Endothelial cell of coronary artery (primary cell): Measurements from ENCODE around the gene CREB3L1. TPM values are rescaled to one million over a fixed set of nuclear protein-coding genes. Genes with fewer than 3 reads are reported as not detected.

Source experiments
- total RNA-seq: library from RNA; depleted of rRNA; stranded (reverse); fragments of >200 nt; gene quantifications from 2 replicates; pipeline ENCODE4 v1.2.3, GENCODE V29; 2014

Gene CREB3L1, protein sequence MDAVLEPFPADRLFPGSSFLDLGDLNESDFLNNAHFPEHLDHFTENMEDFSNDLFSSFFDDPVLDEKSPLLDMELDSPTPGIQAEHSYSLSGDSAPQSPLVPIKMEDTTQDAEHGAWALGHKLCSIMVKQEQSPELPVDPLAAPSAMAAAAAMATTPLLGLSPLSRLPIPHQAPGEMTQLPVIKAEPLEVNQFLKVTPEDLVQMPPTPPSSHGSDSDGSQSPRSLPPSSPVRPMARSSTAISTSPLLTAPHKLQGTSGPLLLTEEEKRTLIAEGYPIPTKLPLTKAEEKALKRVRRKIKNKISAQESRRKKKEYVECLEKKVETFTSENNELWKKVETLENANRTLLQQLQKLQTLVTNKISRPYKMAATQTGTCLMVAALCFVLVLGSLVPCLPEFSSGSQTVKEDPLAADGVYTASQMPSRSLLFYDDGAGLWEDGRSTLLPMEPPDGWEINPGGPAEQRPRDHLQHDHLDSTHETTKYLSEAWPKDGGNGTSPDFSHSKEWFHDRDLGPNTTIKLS
- total RNA-seq: 0.72 and 8.3 TPM in 2 replicates

DNA sequence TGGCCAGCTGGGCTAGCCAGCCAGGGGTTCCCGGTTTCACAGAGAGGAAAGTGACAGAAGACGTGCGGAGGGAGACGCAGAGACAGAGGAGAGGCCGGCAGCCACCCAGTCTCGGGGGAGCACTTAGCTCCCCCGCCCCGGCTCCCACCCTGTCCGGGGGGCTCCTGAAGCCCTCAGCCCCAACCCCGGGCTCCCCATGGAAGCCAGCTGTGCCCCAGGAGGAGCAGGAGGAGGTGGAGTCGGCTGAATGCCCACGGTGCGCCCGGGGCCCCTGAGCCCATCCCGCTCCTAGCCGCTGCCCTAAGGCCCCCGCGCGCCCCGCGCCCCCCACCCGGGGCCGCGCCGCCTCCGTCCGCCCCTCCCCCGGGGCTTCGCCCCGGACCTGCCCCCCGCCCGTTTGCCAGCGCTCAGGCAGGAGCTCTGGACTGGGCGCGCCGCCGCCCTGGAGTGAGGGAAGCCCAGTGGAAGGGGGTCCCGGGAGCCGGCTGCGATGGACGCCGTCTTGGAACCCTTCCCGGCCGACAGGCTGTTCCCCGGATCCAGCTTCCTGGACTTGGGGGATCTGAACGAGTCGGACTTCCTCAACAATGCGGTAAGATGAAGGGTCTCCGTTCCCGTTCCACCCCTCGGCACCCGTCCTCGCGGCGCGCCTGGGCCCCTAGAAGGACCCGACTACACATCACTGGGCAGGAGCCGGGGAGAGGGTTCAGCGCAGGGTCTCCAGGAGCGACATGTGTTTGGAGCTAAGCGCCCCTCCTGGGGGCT lies at the start of gene CREB3L1:
Gene CREB3L1 (plus strand): TSS at position 41 of the 765 bp plus-strand sequence. CDS start 450 bp downstream, at position 491.

DNA sequence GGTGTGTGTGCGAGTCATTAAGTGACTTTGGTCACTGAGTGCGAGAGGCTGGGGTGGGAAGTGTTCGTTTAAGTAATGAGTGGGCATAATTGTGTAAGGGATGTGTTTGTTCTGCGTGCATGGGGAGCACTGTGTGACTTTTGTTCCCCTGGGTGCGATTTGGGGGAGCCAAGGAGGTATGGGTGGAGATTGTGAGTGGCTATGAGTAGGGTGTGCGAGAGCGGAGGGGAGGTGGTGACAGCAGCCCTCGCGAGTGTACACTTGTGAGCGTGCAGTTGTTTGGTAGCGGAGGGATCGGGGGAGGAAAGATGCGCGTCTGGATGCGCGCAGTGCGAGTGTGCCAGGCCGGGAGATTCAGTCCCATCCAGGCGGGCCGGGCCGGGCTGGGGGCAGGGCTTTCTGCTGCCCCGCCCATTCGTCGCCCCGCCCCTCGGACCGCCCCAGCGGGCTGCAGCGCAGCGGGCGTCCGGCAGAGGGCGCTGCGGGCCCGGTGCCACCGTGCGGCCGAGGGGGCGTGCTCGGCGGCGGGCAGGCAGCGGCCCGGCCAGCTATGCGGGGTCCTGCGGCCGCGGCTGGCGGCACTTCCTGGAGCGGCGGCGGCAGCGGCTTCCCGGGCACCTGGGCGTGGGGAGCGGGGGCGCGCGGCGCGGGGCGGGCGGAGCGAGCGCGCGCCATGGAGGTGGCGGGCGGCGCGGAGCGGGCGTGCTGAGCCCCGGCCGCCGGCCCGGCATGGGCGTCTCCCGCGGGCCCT lies 69.6 kb downstream of the CREB3L1 start, which contains the start of gene DGKZ:
Gene DGKZ (plus strand): TSS at position 578 of the 751 bp plus-strand sequence. CDS start 197 bp downstream, outside the sequence.

Other genes with a start within 250 kb of the CREB3L1 start
- gene PHF21A, start 156.2 kb upstream of the CREB3L1 start, total RNA-seq: 6.4 and 12.5 TPM in 2 replicates
- gene DGKZ, start 69.8 kb downstream of the CREB3L1 start, total RNA-seq: 58.5 and 65.0 TPM in 2 replicates
- 27.8 and 46.5 TPM in 2 replicates for gene MDK, start 104.0 kb downstream of the CREB3L1 start, total RNA-seq
- gene CHRM4, start 114.1 kb downstream of the CREB3L1 start, total RNA-seq: 0.09 and 0.28 TPM in 2 replicates